LHCN-M2 (cell line): Measurements from ENCODE around the gene HOXC12. TPM values are rescaled to one million over a fixed set of nuclear protein-coding genes. Genes with fewer than 3 reads are reported as not detected.

Experiments
- DNase-seq: peaks from one replicate; pipeline ENCODE4 v3.0.0-alpha.2; 2012; ENCODE audit warnings: low read depth
- total RNA-seq: library from RNA; depleted of rRNA; stranded (reverse); fragments of >200 nt; gene quantifications from 2 replicates; pipeline ENCODE4 v1.2.3, GENCODE V29; 2014

HOXC12 gene
- total RNA-seq, 1 experiment from 2014 or later, result 0.34 TPM

- no peak for DNase-seq
Observed at GRCh38 chr12:53956251-53956887, 1.7 kb downstream of the HOXC12 start.

- DNase-seq, result no peak
Observed at GRCh38 chr12:53956914-53957536, 2.3 kb downstream of the HOXC12 start.

- no peak for DNase-seq
Observed at GRCh38 chr12:53958128-53958527, 3.4 kb downstream of the HOXC12 start.

- no peak for DNase-seq
Observed at GRCh38 chr12:53959314-53959713, 4.6 kb downstream of the HOXC12 start.

- no peak for DNase-seq
Observed at GRCh38 chr12:53960187-53961024, 5.7 kb downstream of the HOXC12 start.

GRCh38 chr12:53961025-53961761, 6.5 kb downstream of the HOXC12 start:
- DNase-seq, result peak; percentile 44

- DNase-seq, result no peak
Observed at GRCh38 chr12:53963005-53963404, 8.3 kb downstream of the HOXC12 start.

- DNase-seq, result no peak
Observed at GRCh38 chr12:53963434-53964314, 9.0 kb downstream of the HOXC12 start.

- DNase-seq, result no peak
Observed at GRCh38 chr12:53964315-53964713, 9.6 kb downstream of the HOXC12 start.

- no peak for DNase-seq
Observed at GRCh38 chr12:53965281-53966084, 10.8 kb downstream of the HOXC12 start.

- DNase-seq, result no peak
Observed at GRCh38 chr12:53966085-53966384, 11.3 kb downstream of the HOXC12 start.

- no peak for DNase-seq
Observed at GRCh38 chr12:53966385-53967133, 11.9 kb downstream of the HOXC12 start.

- no peak for DNase-seq
Observed at GRCh38 chr12:53967421-53967925, 12.8 kb downstream of the HOXC12 start.

GRCh38 chr12:53968214-53969127, 13.8 kb downstream of the HOXC12 start:
- no peak for DNase-seq

GRCh38 chr12:53969588-53970259, 15.0 kb downstream of the HOXC12 start:
- DNase-seq, result no peak

GRCh38 chr12:53970451-53970850, 15.7 kb downstream of the HOXC12 start:
- DNase-seq, result no peak

GRCh38 chr12:53971129-53971528, 16.4 kb downstream of the HOXC12 start:
- DNase-seq, result no peak

- DNase-seq, result no peak
Observed at GRCh38 chr12:53971686-53972085, 17.0 kb downstream of the HOXC12 start.
